ENCODE data around the gene CACNA1C.

DNA sequence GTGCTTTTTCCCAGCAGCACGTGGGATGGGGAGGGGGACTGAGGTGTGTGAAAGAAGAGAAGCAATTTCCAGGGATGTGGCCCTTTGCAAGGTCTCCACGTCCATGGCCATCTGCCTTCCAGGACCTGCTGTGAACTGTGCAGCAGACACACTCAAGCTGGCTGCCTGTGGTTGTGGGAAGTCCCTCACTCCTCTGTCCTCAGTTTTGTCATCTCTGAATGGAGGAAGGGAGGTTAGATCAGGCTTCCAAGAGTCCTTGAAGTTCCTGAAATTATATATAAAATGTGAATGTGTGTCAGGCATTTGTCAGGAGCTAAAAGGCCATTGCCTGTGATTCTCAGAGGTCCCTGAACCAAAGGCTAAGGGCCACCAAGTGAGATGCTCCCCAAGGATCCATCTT, 328.2 kb downstream of the CACNA1C start:
- TF ChIP-seq, protein P1, sequence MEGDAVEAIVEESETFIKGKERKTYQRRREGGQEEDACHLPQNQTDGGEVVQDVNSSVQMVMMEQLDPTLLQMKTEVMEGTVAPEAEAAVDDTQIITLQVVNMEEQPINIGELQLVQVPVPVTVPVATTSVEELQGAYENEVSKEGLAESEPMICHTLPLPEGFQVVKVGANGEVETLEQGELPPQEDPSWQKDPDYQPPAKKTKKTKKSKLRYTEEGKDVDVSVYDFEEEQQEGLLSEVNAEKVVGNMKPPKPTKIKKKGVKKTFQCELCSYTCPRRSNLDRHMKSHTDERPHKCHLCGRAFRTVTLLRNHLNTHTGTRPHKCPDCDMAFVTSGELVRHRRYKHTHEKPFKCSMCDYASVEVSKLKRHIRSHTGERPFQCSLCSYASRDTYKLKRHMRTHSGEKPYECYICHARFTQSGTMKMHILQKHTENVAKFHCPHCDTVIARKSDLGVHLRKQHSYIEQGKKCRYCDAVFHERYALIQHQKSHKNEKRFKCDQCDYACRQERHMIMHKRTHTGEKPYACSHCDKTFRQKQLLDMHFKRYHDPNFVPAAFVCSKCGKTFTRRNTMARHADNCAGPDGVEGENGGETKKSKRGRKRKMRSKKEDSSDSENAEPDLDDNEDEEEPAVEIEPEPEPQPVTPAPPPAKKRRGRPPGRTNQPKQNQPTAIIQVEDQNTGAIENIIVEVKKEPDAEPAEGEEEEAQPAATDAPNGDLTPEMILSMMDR (conservative IDR thresholded peaks at IDR 0.05 in 1 of 2, IDR thresholded peaks at IDR 0.05 in 1 of 2; ENCODE audit: low read depth in 1 of 2, low read length in 2 of 2): no peak
- TF ChIP-seq EZH2 (IDR thresholded peaks at IDR 0.05; ENCODE audit: low read length, missing control alignments): no peak
